Tibial nerve (tissue), 4 donors: ENCODE measurements around the gene ZNF385D.

ENCODE experiments used
- CTCF ChIP-seq, 5 experiments: fragments of 200-600 bp in 3 of 5; fragments of 450-650 bp in 2 of 5; sonication (generic) in 3 of 5; IDR thresholded peaks; one replicate each; pipeline ENCODE4 v1.5.1; 2016 to 2019; ENCODE audit warnings: antibody characterized with exemption in 5 of 5, mild to moderate bottlenecking in 3 of 5, moderate library complexity in 2 of 5
- EP300 ChIP-seq, 2 donors: sonication (generic); formaldehyde crosslinking; IDR thresholded peaks; one replicate each; pipeline ENCODE4 v1.6.1; 2017; ENCODE audit warnings: antibody characterized with exemption in 2 of 2, mild to moderate bottlenecking in 1 of 2
- POLR2A ChIP-seq, 2 donors: fragments of 450-650 bp; IDR thresholded peaks; one replicate each; pipeline ENCODE4 v1.6.1; 2017; ENCODE audit warnings: antibody characterized with exemption in 2 of 2, mild to moderate bottlenecking in 2 of 2, moderate library complexity in 2 of 2

GRCh38 chr3:21585216-21585740 lies 165.7 kb downstream of the ZNF385D start:
- TF ChIP-seq CTCF (IDR thresholded peaks at IDR 0.05) (no peak), POLR2A (IDR thresholded peaks at IDR 0.05) (no peak), EP300 (IDR thresholded peaks at IDR 0.05) (no peak)
